NCI-H510A (cell line): Measurements from ENCODE around the gene DENND4A.
"Not testable (repeated sequence)": the region's sequence is repeated elsewhere in the genome, so short reads cannot be mapped to it uniquely, and the experiment has no call there.

Source experiments
- DNase-seq: peaks from one replicate; lab custom pipeline; 2025; lab: John Stamatoyannopoulos, UW

Gene DENND4A

DNA sequence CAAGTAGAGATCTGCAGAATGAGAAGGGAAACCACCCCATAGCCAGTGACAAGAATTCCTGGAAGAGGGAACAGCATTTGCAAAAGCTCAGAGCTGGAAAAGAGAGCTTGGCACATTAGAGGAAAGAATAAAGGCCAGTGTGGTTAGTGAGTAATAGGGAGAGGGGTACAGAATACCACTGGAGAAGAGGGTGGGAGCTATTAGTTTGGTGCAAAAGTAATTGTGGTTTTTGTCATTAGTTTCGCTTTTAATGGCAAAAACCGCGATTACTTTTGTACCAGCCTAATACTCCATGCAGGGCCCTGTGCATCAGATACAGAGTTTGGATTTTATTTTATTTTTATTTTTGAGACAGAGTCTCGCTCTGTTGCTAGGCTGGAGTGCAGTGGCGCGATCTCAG is 160.6 kb downstream of the DENND4A start:
- DNase-seq: no peak

DNA sequence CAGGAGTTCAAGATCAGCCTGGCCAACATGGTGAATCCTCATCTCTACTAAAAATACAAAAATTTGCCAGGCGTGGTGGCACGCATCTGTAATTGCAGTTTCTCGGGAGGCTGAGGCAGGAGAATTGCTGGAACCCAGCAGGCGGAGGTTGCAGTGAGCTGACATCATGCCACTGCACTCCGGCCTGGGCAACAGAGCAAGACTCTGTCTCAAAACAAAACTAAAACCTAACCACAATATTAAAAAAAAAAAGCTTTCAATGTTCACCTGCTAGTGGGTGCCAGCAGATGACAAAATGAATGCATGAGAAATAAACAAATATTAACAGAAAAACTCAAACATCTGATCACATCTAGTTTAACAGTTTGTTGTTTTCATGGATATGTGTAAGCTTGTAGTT is 161.3 kb downstream of the DENND4A start:
- DNase-seq: no peak

GRCh38 chr15:65629548-65629947 is 162.5 kb downstream of the DENND4A start:
- DNase-seq: no peak

DNA sequence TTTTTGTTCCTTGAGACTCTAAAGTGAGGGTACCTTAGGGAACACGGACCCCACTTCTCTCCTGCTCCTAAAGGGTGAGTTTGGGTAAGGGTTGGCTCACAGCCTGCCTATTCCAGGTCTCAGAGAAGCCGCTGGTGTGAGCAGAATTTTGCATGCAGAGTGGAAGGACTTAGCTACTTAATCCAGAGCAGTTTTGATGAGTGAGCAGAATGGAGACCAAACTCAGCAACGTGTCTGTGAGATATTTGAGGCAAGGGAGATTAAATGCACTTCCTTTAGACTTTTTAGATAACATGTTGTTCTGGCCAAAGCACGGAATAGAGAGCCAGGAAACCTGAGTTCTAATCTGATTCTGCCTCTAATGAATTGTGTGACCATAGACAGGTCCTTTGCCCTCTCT is 165.2 kb downstream of the DENND4A start:
- DNase-seq: no peak

GRCh38 chr15:65623103-65623502 is 169.0 kb downstream of the DENND4A start:
- DNase-seq: no peak

DNA sequence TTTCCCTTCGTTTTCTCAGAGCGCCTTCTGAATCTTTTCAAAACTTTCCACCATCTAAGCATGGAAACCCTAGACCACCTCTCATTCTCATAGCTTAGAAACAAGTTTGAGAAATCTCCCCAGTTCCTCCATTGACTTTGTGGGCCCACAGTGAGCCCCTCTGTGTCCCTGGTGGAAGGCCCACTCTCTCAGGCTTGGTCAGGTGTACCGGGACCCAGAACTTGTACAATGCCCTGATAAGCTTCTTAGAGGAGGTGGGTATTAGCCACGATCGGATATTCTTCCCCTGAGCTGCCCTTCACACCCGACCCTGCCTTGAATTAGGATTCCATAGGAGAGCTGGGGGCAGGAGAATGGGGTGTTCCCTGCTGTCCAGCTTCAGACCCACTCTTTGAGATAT is 170.5 kb downstream of the DENND4A start, which contains the start of gene SLC24A1:
TSS of gene SLC24A1 (plus strand) at position 301 of the 400 bp plus-strand sequence. CDS start 2,143 bp downstream, outside the sequence.
- no peak for DNase-seq

- no peak for DNase-seq
Measured at GRCh38 chr15:65620833-65621232, 171.3 kb downstream of the DENND4A start.

DNA sequence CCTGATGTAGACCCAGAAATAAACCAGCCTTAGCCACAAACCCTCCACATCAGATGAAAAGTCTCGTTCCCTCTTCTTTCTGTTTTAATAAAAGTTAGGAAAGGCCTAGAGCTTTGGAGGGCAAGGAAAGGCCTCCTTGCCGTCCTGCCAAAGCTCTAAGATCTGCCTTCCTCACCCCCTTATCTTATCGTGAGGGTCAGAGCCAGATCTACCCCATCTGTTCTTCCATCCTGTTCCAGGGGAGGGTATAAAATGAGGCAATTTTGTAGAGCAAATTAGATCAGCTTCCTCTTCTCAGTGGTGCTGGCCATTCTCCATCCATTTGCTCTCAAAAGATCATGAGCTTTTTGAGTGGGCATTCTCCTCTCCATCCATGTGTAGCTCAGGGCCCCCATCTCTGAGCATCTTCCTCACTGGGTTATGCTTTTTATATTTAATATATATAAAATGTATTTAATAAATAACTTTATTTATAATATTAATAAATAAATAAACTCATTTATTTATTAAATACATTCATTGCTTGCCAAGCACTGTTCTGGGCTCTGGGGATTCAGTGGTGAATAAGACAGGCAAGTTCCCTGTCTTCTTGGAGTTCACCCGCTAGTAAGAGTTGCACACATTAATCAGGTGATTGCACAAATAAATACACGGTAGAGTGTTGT is 172.3 kb downstream of the DENND4A start:
- DNase-seq: no peak

DNA sequence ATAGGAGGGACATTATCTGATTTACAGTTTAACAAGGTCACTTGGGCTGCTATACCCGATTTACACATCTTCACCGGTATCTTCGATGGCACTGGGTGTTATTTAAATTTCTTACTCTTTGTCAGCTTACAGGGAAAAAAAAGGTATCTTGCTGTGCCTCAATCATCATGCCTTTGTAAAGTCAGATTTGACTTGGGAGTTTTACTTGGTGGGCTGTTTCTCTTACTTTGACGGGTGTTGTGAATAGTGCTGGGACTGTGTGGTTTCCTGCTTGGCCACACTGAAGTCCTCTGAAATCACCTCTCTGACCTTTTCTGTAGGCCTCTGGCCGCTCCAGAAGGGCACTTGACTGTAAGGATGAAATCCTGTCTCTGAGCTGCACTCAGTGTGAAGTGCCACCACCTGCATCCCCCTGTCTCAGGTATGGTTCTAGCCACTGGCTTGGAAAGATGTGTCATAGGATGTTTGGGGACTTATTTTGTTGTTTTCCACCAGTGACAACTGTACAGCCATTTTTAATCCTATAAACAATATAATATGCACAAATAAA is 173.5 kb downstream of the DENND4A start:
- DNase-seq: no peak

DNA sequence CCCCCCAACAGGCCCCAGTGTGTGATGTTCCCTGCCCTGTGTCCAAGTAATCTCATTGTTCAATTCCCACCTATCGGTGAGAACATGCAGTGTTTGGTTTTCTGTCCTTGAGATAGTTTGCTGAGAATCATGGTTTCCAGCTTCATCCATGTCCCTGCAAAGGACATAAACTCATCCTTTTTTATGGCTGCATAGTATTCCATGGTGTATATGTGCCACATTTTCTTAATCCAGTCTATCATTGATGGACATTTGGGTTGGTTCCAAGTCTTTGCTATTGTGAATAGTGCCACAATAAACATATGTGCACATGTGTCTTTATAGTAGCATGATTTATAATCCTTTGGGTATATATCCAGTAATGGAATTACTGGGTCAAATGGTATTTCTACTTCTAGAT is 176.2 kb downstream of the DENND4A start:
- not testable (repeated sequence) for DNase-seq

- DNase-seq: no peak
Measured at GRCh38 chr15:65612949-65613744, 178.9 kb downstream of the DENND4A start.

DNA sequence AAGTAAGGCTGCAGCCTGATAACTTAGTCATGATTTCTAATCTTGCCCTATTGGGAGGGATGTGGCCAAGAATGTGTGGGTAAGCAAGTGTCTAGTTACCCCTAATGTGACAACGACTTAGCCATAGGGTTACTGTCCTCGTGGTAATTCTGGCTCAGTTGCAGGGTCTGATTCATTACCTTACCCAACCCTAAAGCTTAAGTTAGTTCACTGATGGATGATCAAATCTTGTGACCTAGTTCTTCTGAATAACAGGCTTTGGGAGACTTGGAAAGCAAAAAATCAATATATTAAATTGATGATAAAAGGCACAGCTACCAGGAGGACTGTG is 179.5 kb downstream of the DENND4A start:
- DNase-seq: no peak

DNA sequence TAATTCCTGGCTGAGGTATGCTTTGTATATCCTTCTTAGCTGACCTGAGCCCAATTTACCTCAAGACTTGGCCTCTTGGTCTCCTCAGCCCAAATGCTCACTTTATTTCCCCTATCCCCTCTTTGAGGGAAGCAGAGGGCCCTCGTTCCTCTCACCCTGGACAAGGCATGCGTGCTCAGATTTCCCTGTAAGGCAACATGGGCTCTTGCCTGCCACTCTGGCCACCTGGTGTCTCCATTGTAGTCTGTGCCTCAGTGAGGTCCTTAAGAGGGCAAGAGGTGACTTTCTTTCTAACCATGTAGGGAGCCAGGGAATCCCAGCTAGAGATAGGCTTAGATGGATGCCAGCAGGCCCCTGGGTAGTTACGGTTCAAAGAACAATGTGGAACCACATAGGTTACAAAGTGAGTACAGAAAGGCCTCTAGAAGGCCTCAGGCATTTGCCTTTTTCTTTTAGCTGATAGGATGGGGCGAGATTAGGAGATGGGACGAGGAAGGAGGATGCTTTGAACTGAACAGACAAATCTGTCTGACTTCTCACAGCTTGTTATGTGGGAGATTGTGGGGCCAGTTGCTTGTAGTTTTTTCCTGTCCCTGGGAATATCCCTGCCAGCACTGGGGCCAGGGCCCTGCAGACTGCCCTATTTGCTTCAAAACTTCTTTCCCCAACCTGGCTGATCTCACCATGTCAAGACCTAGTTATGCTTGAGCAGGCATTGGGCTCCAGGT is 180.0 kb downstream of the DENND4A start:
- DNase-seq: no peak

DNA sequence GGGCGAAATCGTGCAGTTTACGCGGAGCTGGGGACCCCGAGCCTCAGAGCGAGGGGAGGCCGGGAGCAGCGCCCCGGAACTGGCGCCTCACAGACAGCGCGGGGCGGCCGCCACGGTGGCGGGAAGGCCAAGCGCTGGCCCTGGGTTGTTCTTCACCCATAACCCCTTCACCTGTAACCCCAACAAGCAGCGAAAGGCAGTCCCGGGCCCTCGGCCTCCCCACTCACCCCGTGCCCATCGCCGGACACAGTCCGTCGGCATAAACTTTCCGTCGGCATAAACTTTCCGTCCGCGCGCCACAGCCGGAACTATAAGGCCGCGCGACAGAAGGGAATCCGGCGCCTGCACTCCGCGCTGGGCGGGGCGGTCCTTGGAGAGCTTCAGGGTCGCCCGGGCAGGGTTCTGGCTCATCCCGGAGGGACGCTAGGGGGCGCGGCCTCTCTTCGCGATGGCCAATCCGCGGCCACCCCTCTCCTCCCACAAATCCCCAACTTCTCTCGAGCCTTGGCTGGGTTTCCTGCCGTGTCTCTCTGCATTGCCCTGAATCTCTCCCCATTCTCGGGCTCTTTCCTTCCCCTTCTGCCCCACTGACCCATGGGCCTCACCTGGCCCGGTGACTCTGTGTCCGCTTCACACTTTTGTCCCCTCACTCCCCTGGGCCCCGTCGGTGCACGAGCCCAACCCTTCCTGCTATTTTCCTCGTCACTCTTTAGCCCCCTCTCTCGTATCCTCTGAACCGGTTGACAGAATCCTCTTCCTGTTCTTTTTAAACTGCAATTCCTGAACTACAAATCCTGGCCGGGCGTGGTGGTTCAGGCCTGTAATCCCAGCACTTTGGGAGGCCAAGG is 181.0 kb downstream of the DENND4A start, which contains the start of gene INTS14:
TSS of gene INTS14 (minus strand) at position 261 of the 848 bp plus-strand sequence. CDS start 3,751 bp downstream, outside the sequence.
- peak; percentile 89 for DNase-seq
